Stomach (tissue), 9 donors: Measurements from ENCODE around the gene STRN3. TPM values are rescaled to one million over a fixed set of nuclear protein-coding genes. Genes with fewer than 3 reads are reported as not detected.
A peak's percentile ranks its signal among the peaks of the same experiment; 100 is the strongest.

Source experiments
- DNase-seq, 2 donors: peaks; one replicate each; pipeline versions ENCODE4 v3.0.0 to v3.0.0-alpha.2; 2013 to 2019
- H3K27ac ChIP-seq, 5 donors: fragments of 200-600 bp in 4 of 5; sonication (generic) in 4 of 5; one replicate each; pipeline ENCODE4 v1.5.1; 2013 to 2019; ENCODE audit warnings: mild to moderate bottlenecking in 1 of 5, moderate library complexity in 1 of 5
- H3K27me3 ChIP-seq, 3 donors: fragments of 200-600 bp; sonication (generic); one replicate each; pipeline ENCODE4 v1.5.1; 2017 to 2019; ENCODE audit warnings: mixed run types in 1 of 3
- H3K36me3 ChIP-seq, 4 donors: fragments of 200-600 bp; sonication (generic); 1 replicate in 3 of 4; 2 replicates in 1 of 4; pipeline ENCODE4 v1.5.1; 2016 to 2019
- H3K4me1 ChIP-seq, 4 donors: fragments of 200-600 bp; sonication (generic); one replicate each; pipeline ENCODE4 v1.5.1; 2016 to 2019
- H3K4me3 ChIP-seq, 4 donors: fragments of 200-600 bp; sonication (generic) in 3 of 4; one replicate each; pipeline ENCODE4 v1.5.1; 2016 to 2019; ENCODE audit warnings: mild to moderate bottlenecking in 1 of 4
- H3K9me3 ChIP-seq, 4 donors: fragments of 200-600 bp; sonication (generic); one replicate each; pipeline ENCODE4 v1.5.1; 2016 to 2019
- CTCF ChIP-seq, 7 experiments: fragments of 450-650 bp in 4 of 7; fragments of 200-600 bp in 3 of 7; sonication (generic) in 3 of 7; IDR thresholded peaks; one replicate each; pipeline ENCODE4 v1.5.1; 2016 to 2019; ENCODE audit warnings: antibody characterized with exemption in 7 of 7, control low read depth in 2 of 7, mild to moderate bottlenecking in 1 of 7
- EP300 ChIP-seq: sonication (generic); formaldehyde crosslinking; IDR thresholded peaks from one replicate; pipeline ENCODE4 v1.6.1; 2017; ENCODE audit warnings: antibody characterized with exemption
- POLR2A ChIP-seq, 4 donors: fragments of 450-650 bp; IDR thresholded peaks; one replicate each; pipeline ENCODE4 v1.6.1; 2016; ENCODE audit warnings: antibody characterized with exemption in 4 of 4, control low read depth in 2 of 4, mild to moderate bottlenecking in 1 of 4, moderate library complexity in 1 of 4
- POLR2AphosphoS5 ChIP-seq, 3 donors: sonication (generic); formaldehyde crosslinking; IDR thresholded peaks; one replicate each; pipeline ENCODE4 v1.6.1; 2016; ENCODE audit warnings: antibody characterized with exemption in 3 of 3
- WGBS, 5 donors: extraction: QIAGEN DNeasy Blood & Tissue Kit in 3 of 5; methylation state at CpG; one replicate each; pipeline versions ENCODE4 v1.1.5 to v1.1.7; 2013 to 2018; 5-methylcytosine and 5-hydroxymethylcytosine counted together
- intact Hi-C: fragments of 100-400 bp; cut with DNase I; formaldehyde crosslinking; loops from one replicate; pipeline ENCODE4 v1.15.1; 2023; ENCODE audit warnings: low total_unique reads
- polyA plus RNA-seq, 3 donors: library from polyadenylated mRNA; stranded (reverse); fragments of 200-250 nt; gene quantifications; one replicate each; pipeline ENCODE4 v1.2.3, GENCODE V29; 2013
- total RNA-seq, 5 donors: library from RNA; depleted of rRNA; stranded (reverse); fragments of >200 nt; gene quantifications; one replicate each; pipeline versions ENCODE4 v1.1.0 to v1.2.3, GENCODE V29; 2014 to 2016
- donor health status: healthy with polysubstance abuse.
- donor health status: Bipolar disorder and iron deficiency.
- donor health status: healthy.

STRN3 gene
- total and polyA plus RNA-seq, 8 donors: 8.1 to 91.8 (median 24.6) TPM

- Histone ChIP-seq H3K4me3 (no peak overlapping the region), H3K27me3 (no peaks in the 10 kb centered on the region), H3K9me3 (no peaks in the 10 kb centered on the region), H3K36me3 (peaks cover 7 to 34% (median 28%) of the 10 kb centered on the region in 4 donors), H3K4me1 (no peaks in the 10 kb centered on the region), H3K27ac (no peak overlapping the region)
- TF ChIP-seq POLR2A (IDR thresholded peaks at IDR 0.05) (no peak), CTCF (IDR thresholded peaks at IDR 0.05) (no peak), EP300 (no peak), POLR2AphosphoS5 (IDR thresholded peaks at IDR 0.05) (no peak)
- intact Hi-C loops: no loop called here
- 92 to 94% (median 93%) methylated on average over 1 of the region's 1 CpG for WGBS, 5 donors
- no peak for DNase-seq
Measured at GRCh38 chr14:30914812-30915211, 111.4 kb downstream of the STRN3 start.

GRCh38 chr14:30908826-30909225 is 117.4 kb downstream of the STRN3 start:
- Histone ChIP-seq H3K4me1 (no peaks in the 10 kb centered on the region), H3K27ac (no peak overlapping the region), H3K36me3 (peaks cover 14 to 79% (median 70%) of the 10 kb centered on the region in 4 donors), H3K27me3 (no peaks in the 10 kb centered on the region), H3K4me3 (no peak overlapping the region), H3K9me3 (no peaks in the 10 kb centered on the region)
- TF ChIP-seq POLR2A (IDR thresholded peaks at IDR 0.05): no peak
- TF ChIP-seq POLR2AphosphoS5 (IDR thresholded peaks at IDR 0.05): no peak
- 80 to 85% (median 81%) methylated on average over 2 of the region's 2 CpGs for WGBS, 5 donors
- intact Hi-C loops: no loop called here
- no peak for DNase-seq

GRCh38 chr14:30907659-30908057 is 118.5 kb downstream of the STRN3 start:
- Histone ChIP-seq H3K9me3 (no peaks in the 10 kb centered on the region), H3K27me3 (no peaks in the 10 kb centered on the region), H3K4me3 (no peak overlapping the region), H3K4me1 (no peaks in the 10 kb centered on the region), H3K27ac (no peak overlapping the region), H3K36me3 (peaks cover 14 to 89% (median 77%) of the 10 kb centered on the region in 4 donors)
- intact Hi-C loops: no loop called here
- DNase-seq: no peak
- WGBS, 5 donors: 95 to 98% (median 97%) methylated on average over 1 of the region's 1 CpG
- TF ChIP-seq POLR2AphosphoS5 (IDR thresholded peaks at IDR 0.05) (no peak), POLR2A (IDR thresholded peaks at IDR 0.05) (no peak), CTCF (IDR thresholded peaks at IDR 0.05) (no peak), EP300 (no peak)

- peak in 1 of 2 donors; percentile 45 for DNase-seq
- TF ChIP-seq POLR2A (IDR thresholded peaks at IDR 0.05) (no peak), CTCF (IDR thresholded peaks at IDR 0.05) (no peak), EP300 (no peak), POLR2AphosphoS5 (IDR thresholded peaks at IDR 0.05) (no peak)
- Histone ChIP-seq H3K27me3 (no peaks in the 10 kb centered on the region), H3K9me3 (no peaks in the 10 kb centered on the region), H3K36me3 (peaks cover 11 to 93% (median 81%) of the 10 kb centered on the region in 4 donors), H3K4me3 (no peak overlapping the region), H3K4me1 (no peaks in the 10 kb centered on the region), H3K27ac (no peak overlapping the region)
- intact Hi-C loops: no loop called here
Measured at GRCh38 chr14:30906752-30907658, 119.2 kb downstream of the STRN3 start.
